ENCODE results near the gene KRTAP10-2. TPM values are rescaled to one million over a fixed set of nuclear protein-coding genes. Genes with fewer than 3 reads are reported as not detected.

KRTAP10-2 gene
- total RNA-seq, 2 experiments from 2014 or later: not detected

GRCh38 chr21:44537930-44538911 is 13.1 kb downstream of the KRTAP10-2 start:
- Histone ChIP-seq H3K27ac (ENCODE audit: low read depth, low read length, poor library complexity, severe bottlenecking) (no peak overlapping the region), H3K4me1 (ENCODE audit: insufficient read depth, low read length, poor library complexity, severe bottlenecking) (no peaks in the 10 kb centered on the region), H3K9me2 (ENCODE audit: insufficient read depth, low read length) (no peaks in the 10 kb centered on the region), H3K36me3 (ENCODE audit: insufficient read depth, low read length) (no peaks in the 10 kb centered on the region), H3K79me2 (ENCODE audit: insufficient read depth, low read depth, low read length) (no peaks in the 10 kb centered on the region), H2AFZ (ENCODE audit: low read length) (no peak overlapping the region), H3K4me2 (ENCODE audit: low read length) (no peak overlapping the region), H3K9me3 (ENCODE audit: low read length) (peaks cover 6% of the 10 kb centered on the region; the same call in 1 of the 2 replicates), H3K4me3 (ENCODE audit: low read depth, low read length, poor library complexity, severe bottlenecking) (no peak overlapping the region), H4K20me1 (ENCODE audit: insufficient read depth, low read length) (no peaks in the 10 kb centered on the region)
- POLR2A ChIA-PET: no interaction called here
- intact Hi-C loops (cut with micrococcal nuclease; ENCODE audit: unreplicated experiment): no loop called here
- CTCF ChIA-PET (ENCODE audit: unreplicated experiment): no interaction called here
- DNase-seq (ENCODE audit: low spot score): no peak
- BruUV-seq (replicated peaks): no TSS peak
- TF ChIP-seq EZH2phosphoT487 (IDR thresholded peaks at IDR 0.05; ENCODE audit: borderline replicate concordance, low read depth, low read length) (no peak), CTCF (conservative IDR thresholded peaks at IDR 0.05; ENCODE audit: low read length) (no peak)

- Histone ChIP-seq H3K9me2 (ENCODE audit: insufficient read depth, low read length) (no peaks in the 10 kb centered on the region), H3K9me3 (ENCODE audit: low read length) (no peaks in the 10 kb centered on the region), H3K36me3 (ENCODE audit: insufficient read depth, low read length) (no peaks in the 10 kb centered on the region), H3K4me2 (ENCODE audit: low read length) (no peak overlapping the region), H3K4me1 (ENCODE audit: insufficient read depth, low read length, poor library complexity, severe bottlenecking) (no peaks in the 10 kb centered on the region), H3K79me2 (ENCODE audit: insufficient read depth, low read depth, low read length) (no peaks in the 10 kb centered on the region), H3K4me3 (ENCODE audit: low read depth, low read length, poor library complexity, severe bottlenecking) (no peak overlapping the region), H4K20me1 (ENCODE audit: insufficient read depth, low read length) (no peaks in the 10 kb centered on the region), H2AFZ (ENCODE audit: low read length) (no peak overlapping the region), H3K27ac (ENCODE audit: low read depth, low read length, poor library complexity, severe bottlenecking) (no peak overlapping the region)
- ChIA-PET CTCF (ENCODE audit: unreplicated experiment) (no interaction called here), POLR2A (no interaction called here)
- intact Hi-C loops (cut with micrococcal nuclease; ENCODE audit: unreplicated experiment): no loop called here
- no peak for DNase-seq (ENCODE audit: low spot score)
- TF ChIP-seq CTCF (conservative IDR thresholded peaks at IDR 0.05; ENCODE audit: low read length): no peak
- BruUV-seq (replicated peaks): no TSS peak
Measured at GRCh38 chr21:44535963-44536362, 15.3 kb downstream of the KRTAP10-2 start.

GRCh38 chr21:44534688-44535087 is 16.6 kb downstream of the KRTAP10-2 start:
- H3K9me3 ChIP-seq (ENCODE audit: low read length): no peaks in the 10 kb centered on the region
- TF ChIP-seq CTCF (conservative IDR thresholded peaks at IDR 0.05; ENCODE audit: low read length) (no peak), EZH2phosphoT487 (IDR thresholded peaks at IDR 0.05; ENCODE audit: borderline replicate concordance, low read depth, low read length) (no peak)
- ChIA-PET POLR2A (no interaction called here), CTCF (ENCODE audit: unreplicated experiment) (no interaction called here)
- H3K4me1 ChIP-seq (ENCODE audit: insufficient read depth, low read length, poor library complexity, severe bottlenecking): no peaks in the 10 kb centered on the region
- no peak overlapping the region for H2AFZ ChIP-seq (ENCODE audit: low read length)
- H3K36me3 ChIP-seq (ENCODE audit: insufficient read depth, low read length): no peaks in the 10 kb centered on the region
- DNase-seq (ENCODE audit: low spot score): no peak
- H3K4me2 ChIP-seq (ENCODE audit: low read length): no peak overlapping the region
- H3K4me3 ChIP-seq (ENCODE audit: low read depth, low read length, poor library complexity, severe bottlenecking): no peak overlapping the region
- no TSS peak for BruUV-seq (replicated peaks)
- H3K27ac ChIP-seq (ENCODE audit: low read depth, low read length, poor library complexity, severe bottlenecking): no peak overlapping the region
- H3K9me2 ChIP-seq (ENCODE audit: insufficient read depth, low read length): no peaks in the 10 kb centered on the region
- intact Hi-C loops (cut with micrococcal nuclease; ENCODE audit: unreplicated experiment): no loop called here
- no peaks in the 10 kb centered on the region for H3K79me2 ChIP-seq (ENCODE audit: insufficient read depth, low read depth, low read length)
- no peaks in the 10 kb centered on the region for H4K20me1 ChIP-seq (ENCODE audit: insufficient read depth, low read length)
